PC-9 (cell line): ENCODE results near the gene ATXN1. TPM values are rescaled to one million over a fixed set of nuclear protein-coding genes. Genes with fewer than 3 reads are reported as not detected.

Experiments
- BruUV-seq: library from RNA; stranded (reverse); fragments of 400-500 nt; replicated peaks from 2 replicates; lab custom pipeline; 2021; lab: Mats Ljungman, UMichigan
- CTCF ChIA-PET: fragments of 300-600 bp; sonication (Branson Sonifier 250); formaldehyde crosslinking; loops from one replicate; lab custom pipeline; 2022; ENCODE audit warnings: antibody characterized with exemption; lab: Charles Lee
- POLR2A ChIA-PET: fragments of 300-600 bp; sonication (Branson Sonifier 250); formaldehyde crosslinking; loops from one replicate; lab custom pipeline; 2022; ENCODE audit warnings: antibody characterized with exemption; ENCODE audit not compliant: unreplicated experiment; lab: Charles Lee
- DNase-seq, 2 experiments: peaks; one replicate each; pipeline versions ENCODE4 v3.0.0 to v3.0.0-alpha.2; 2015 to 2022; ENCODE audit warnings: mixed read lengths in 1 of 2
- H2AFZ ChIP-seq: fragments of 200-600 bp; sonication (generic); 2 replicates; pipeline ENCODE4 v1.8.1; 2017; ENCODE audit warnings: antibody characterized with exemption
- H3F3A ChIP-seq: fragments of 200-600 bp; sonication (generic); 2 replicates; pipeline ENCODE4 v1.8.1; 2017; ENCODE audit warnings: antibody characterized with exemption, mild to moderate bottlenecking, low read depth; ENCODE audit not compliant: insufficient read depth
- H3K27ac ChIP-seq: fragments of 200-600 bp; sonication (generic); 2 replicates; pipeline ENCODE4 v1.6.1; 2016; ENCODE audit warnings: mixed run types
- H3K27me3 ChIP-seq: fragments of 200-600 bp; sonication (generic); 2 replicates; pipeline ENCODE4 v1.6.1; 2016; ENCODE audit warnings: low read depth, mixed run types; ENCODE audit not compliant: insufficient read depth
- H3K36me3 ChIP-seq: fragments of 200-600 bp; sonication (generic); 2 replicates; pipeline ENCODE4 v1.6.1; 2016; ENCODE audit warnings: low read depth, mixed run types
- H3K4me1 ChIP-seq: fragments of 200-600 bp; sonication (generic); replicated peaks from 2 replicates; pipeline ENCODE4 v1.6.1; 2016; ENCODE audit warnings: mixed run types; ENCODE audit not compliant: insufficient read depth
- H3K4me2 ChIP-seq: fragments of 200-600 bp; sonication (generic); 2 replicates; pipeline ENCODE4 v1.6.1; 2017; ENCODE audit warnings: mixed run types
- H3K4me3 ChIP-seq: fragments of 200-600 bp; sonication (generic); 2 replicates; pipeline ENCODE4 v1.6.1; 2016; ENCODE audit warnings: mixed run types
- H3K79me2 ChIP-seq: fragments of 200-600 bp; sonication (generic); 2 replicates; pipeline ENCODE4 v1.6.1; 2017; ENCODE audit warnings: low read depth, mixed run types
- H3K9me2 ChIP-seq: fragments of 200-600 bp; sonication (generic); 2 replicates; pipeline ENCODE4 v1.8.1; 2017; ENCODE audit warnings: mild to moderate bottlenecking; ENCODE audit not compliant: insufficient read depth
- H3K9me3 ChIP-seq: fragments of 200-600 bp; sonication (generic); 2 replicates; pipeline ENCODE4 v1.8.1; 2016; ENCODE audit warnings: low read depth; ENCODE audit not compliant: insufficient read depth
- H4K20me1 ChIP-seq: fragments of 200-600 bp; sonication (generic); 2 replicates; pipeline ENCODE4 v1.8.1; 2017; ENCODE audit not compliant: insufficient read depth
- EZH2 ChIP-seq: fragments of 200-600 bp; sonication (generic); IDR thresholded peaks from 2 replicates; pipeline ENCODE4 v1.8.0; 2017; ENCODE audit warnings: antibody characterized with exemption, low read depth
- intact Hi-C: fragments of 100-400 bp; cut with micrococcal nuclease; formaldehyde crosslinking; loops from one replicate; pipeline ENCODE4 v1.10.0; 2022; ENCODE audit not compliant: unreplicated experiment
- total RNA-seq: library from RNA; stranded (reverse); gene quantifications from 2 replicates; pipeline ENCODE4 v1.2.3, GENCODE V29; 2021
- TF ChIP-seq, protein P1 (sequence below): fragments of 200-600 bp; sonication (generic); conservative IDR thresholded peaks from 2 replicates; pipeline ENCODE4 v1.6.1; 2017; ENCODE audit warnings: mixed run types, antibody characterized with exemption, mild to moderate bottlenecking, moderate library complexity

The ATXN1 gene
- total RNA-seq, 1 experiment from 2014 or later, result 42.7 TPM

GRCh38 chr6:16753341-16753740 lies 7.9 kb downstream of the ATXN1 start:
- BruUV-seq, result no TSS peak
- CTCF ChIA-PET, result no interaction called here
- POLR2A ChIA-PET, result no interaction called here
- Histone ChIP-seq H3F3A (peaks cover 37% of the 10 kb centered on the region), H4K20me1 (no peaks in the 10 kb centered on the region), H3K27ac (peak overlapping the region; percentile 87), H3K4me1 (peaks cover 75% of the 10 kb centered on the region), H3K9me3 (no peaks in the 10 kb centered on the region), H3K9me2 (no peaks in the 10 kb centered on the region), H2AFZ (no peak overlapping the region), H3K79me2 (peaks cover 70% of the 10 kb centered on the region), H3K27me3 (no peaks in the 10 kb centered on the region), H3K4me3 (no peak overlapping the region), H3K4me2 (peak overlapping the region; percentile 58), H3K36me3 (0 out of 2 replicates have a peak, but pooled peaks cover 7% of the 10 kb centered on the region)
- intact Hi-C loops, result no loop called here
- TF ChIP-seq, protein P1, sequence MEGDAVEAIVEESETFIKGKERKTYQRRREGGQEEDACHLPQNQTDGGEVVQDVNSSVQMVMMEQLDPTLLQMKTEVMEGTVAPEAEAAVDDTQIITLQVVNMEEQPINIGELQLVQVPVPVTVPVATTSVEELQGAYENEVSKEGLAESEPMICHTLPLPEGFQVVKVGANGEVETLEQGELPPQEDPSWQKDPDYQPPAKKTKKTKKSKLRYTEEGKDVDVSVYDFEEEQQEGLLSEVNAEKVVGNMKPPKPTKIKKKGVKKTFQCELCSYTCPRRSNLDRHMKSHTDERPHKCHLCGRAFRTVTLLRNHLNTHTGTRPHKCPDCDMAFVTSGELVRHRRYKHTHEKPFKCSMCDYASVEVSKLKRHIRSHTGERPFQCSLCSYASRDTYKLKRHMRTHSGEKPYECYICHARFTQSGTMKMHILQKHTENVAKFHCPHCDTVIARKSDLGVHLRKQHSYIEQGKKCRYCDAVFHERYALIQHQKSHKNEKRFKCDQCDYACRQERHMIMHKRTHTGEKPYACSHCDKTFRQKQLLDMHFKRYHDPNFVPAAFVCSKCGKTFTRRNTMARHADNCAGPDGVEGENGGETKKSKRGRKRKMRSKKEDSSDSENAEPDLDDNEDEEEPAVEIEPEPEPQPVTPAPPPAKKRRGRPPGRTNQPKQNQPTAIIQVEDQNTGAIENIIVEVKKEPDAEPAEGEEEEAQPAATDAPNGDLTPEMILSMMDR, result no peak
- no peak for TF ChIP-seq EZH2
- DNase-seq, result no peak

DNA sequence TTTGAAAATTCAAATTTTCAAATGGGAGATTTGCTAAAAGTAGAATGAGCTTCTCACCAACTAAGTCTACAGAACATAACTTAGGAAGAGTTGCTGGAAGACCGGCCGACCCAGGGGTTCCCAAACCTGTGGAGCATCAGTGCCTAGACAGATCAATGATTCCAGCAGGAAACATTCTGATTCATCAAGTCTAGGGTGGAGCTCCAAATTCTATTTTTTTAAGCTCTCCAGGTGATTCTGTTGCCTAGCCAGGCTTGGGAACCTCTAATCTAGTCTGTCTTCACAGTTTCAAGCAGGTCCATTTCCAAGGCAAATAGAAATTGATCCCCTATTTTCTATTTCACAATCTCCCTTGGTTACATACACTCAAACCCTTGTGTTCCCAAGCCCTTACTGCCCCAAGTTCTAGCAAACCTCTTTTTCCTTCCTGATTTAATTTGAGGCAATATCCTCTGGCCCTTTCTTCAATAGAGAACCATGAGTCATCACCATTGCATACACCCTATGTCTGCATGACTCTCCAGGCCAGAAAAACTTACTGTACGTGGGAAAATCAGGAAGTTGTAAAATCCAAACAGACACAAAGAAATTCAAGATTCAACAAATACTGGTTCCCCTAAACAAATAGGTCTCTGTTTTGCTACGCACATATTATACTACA lies 8.9 kb downstream of the ATXN1 start:
- H3F3A ChIP-seq, result peaks cover 37% of the 10 kb centered on the region
- DNase-seq, result peak; percentile 12 to 90
- intact Hi-C loops, result no loop called here
- H3K4me1 ChIP-seq, result peaks cover 67% of the 10 kb centered on the region
- H3K4me2 ChIP-seq, result peak overlapping the region; percentile 58
- H3K9me3 ChIP-seq, result no peaks in the 10 kb centered on the region
- H2AFZ ChIP-seq, result no peak overlapping the region
- H3K9me2 ChIP-seq, result no peaks in the 10 kb centered on the region
- H3K27me3 ChIP-seq, result no peaks in the 10 kb centered on the region
- no peak for TF ChIP-seq EZH2
- TF ChIP-seq, protein P1, result no peak
- H3K27ac ChIP-seq, result peak overlapping the region; percentile 87
- H3K36me3 ChIP-seq, result 0 out of 2 replicates have a peak, but pooled peaks cover 7% of the 10 kb centered on the region
- peak overlapping the region; percentile 4; the same call in 1 of the 2 replicates for H3K4me3 ChIP-seq
- no peaks in the 10 kb centered on the region for H4K20me1 ChIP-seq
- ChIA-PET CTCF (no interaction called here), POLR2A (interaction anchor here (0.6 kb wide), 1 partner anchor 243 kb away, joined by 8 read pairs; no protein-coding TSS in a partner anchor)
- BruUV-seq, result no TSS peak
- H3K79me2 ChIP-seq, result peaks cover 61% of the 10 kb centered on the region

DNA sequence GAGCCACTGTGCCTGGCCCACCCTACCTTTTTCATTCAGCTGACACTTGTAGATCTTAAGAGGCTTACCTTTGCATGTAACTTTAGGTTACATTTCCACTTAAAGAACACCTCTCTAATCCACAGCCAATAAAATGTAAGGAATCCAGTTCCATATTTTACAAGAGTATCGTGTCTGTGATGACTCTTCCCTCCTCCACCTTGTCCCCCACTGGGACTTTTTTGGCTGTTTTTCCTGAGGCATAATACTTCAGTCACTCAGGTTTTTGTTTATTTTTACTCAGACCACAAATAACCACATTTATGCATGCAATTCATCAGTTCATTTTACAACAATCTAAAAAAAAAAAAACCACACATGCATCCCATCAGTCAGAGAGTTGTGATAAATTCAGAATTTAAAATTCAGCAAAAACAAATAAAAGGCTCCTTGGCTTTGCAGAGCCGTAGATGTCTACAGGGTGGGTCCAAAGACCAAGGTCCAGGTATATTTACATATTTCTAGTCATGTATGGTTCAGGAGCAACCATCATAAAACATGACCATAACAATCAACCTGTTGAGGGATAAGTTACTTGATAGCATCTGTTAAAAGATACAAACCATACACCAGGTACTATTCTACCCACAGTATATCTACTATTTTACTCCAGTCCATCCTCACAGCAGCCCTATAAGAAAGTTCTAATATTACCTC lies 9.9 kb downstream of the ATXN1 start:
- no peaks in the 10 kb centered on the region for H3K9me3 ChIP-seq
- H3F3A ChIP-seq, result peaks cover 35% of the 10 kb centered on the region
- H4K20me1 ChIP-seq, result no peaks in the 10 kb centered on the region
- H3K27ac ChIP-seq, result peak overlapping the region; percentile 87
- H3K27me3 ChIP-seq, result no peaks in the 10 kb centered on the region
- ChIA-PET CTCF (no interaction called here), POLR2A (no interaction called here)
- no peak overlapping the region for H2AFZ ChIP-seq
- H3K4me2 ChIP-seq, result peak overlapping the region; percentile 58
- peaks cover 57% of the 10 kb centered on the region for H3K4me1 ChIP-seq
- H3K4me3 ChIP-seq, result no peak overlapping the region
- no peaks in the 10 kb centered on the region for H3K9me2 ChIP-seq
- intact Hi-C loops, result no loop called here
- peak in 1 of 2 experiments; percentile 77 for DNase-seq
- H3K79me2 ChIP-seq, result peaks cover 52% of the 10 kb centered on the region
- no peak for TF ChIP-seq EZH2
- TF ChIP-seq, protein P1, result no peak
- 0 out of 2 replicates have a peak, but pooled peaks cover 7% of the 10 kb centered on the region for H3K36me3 ChIP-seq
- BruUV-seq, result no TSS peak
